CD4-positive, alpha-beta T cell (primary cell): ENCODE results near the gene TBCD. TPM values are rescaled to one million over a fixed set of nuclear protein-coding genes. Genes with fewer than 3 reads are reported as not detected.

Experiments
- ATAC-seq: fragments of 200-7000 bp; cut with Tn5 transposase; one replicate; pipeline ENCODE4 v1.10.0; 2022; ENCODE audit warnings: mild to moderate bottlenecking; ENCODE audit not compliant: poor library complexity
- CTCF ChIA-PET: fragments of 350-600 bp; sonication (Branson Sonifier 250); formaldehyde crosslinking; loops from one replicate; lab custom pipeline; 2021; ENCODE audit warnings: antibody characterized with exemption, inconsistent platforms; lab: Charles Lee
- POLR2A ChIA-PET: fragments of 350-600 bp; sonication (Branson Sonifier 250); formaldehyde crosslinking; loops from one replicate; lab custom pipeline; 2021; ENCODE audit warnings: antibody characterized with exemption, inconsistent platforms; lab: Charles Lee
- DNase-seq, 14 experiments: peaks; one replicate each; pipeline ENCODE4 v3.0.0-alpha.2; 2013 to 2020; ENCODE audit warnings: mixed read lengths in 2 of 14
- H3K27ac ChIP-seq, 2 donors: one replicate each; pipeline versions ENCODE4 v1.5.1 to v1.7.0; 2013; ENCODE audit warnings: low read length in 2 of 2, low read depth in 1 of 2, mild to moderate bottlenecking in 1 of 2
- H3K27me3 ChIP-seq, 2 experiments: 1 replicate in 1 of 2; 2 replicates in 1 of 2; pipeline versions ENCODE4 v1.6.1 to v1.7.0; 2013; ENCODE audit warnings: low read length in 2 of 2, control low read depth in 1 of 2, mild to moderate bottlenecking in 1 of 2, moderate library complexity in 1 of 2; ENCODE audit not compliant: insufficient read depth in 2 of 2, control insufficient read depth in 1 of 2
- H3K36me3 ChIP-seq: one replicate; pipeline ENCODE4 v1.6.1; 2013; ENCODE audit warnings: low read length, control low read depth; ENCODE audit not compliant: insufficient read depth
- H3K4me1 ChIP-seq: one replicate; pipeline ENCODE4 v1.6.1; 2013; ENCODE audit warnings: low read length, control low read depth; ENCODE audit not compliant: insufficient read depth
- H3K4me3 ChIP-seq: one replicate; pipeline ENCODE4 v1.5.1; 2013; ENCODE audit warnings: mild to moderate bottlenecking, low read length, moderate library complexity
- H3K9me3 ChIP-seq, 2 experiments: 1 replicate in 1 of 2; 2 replicates in 1 of 2; pipeline versions ENCODE4 v1.6.1 to v1.7.0; 2013; ENCODE audit warnings: low read length in 2 of 2, mild to moderate bottlenecking in 2 of 2, control low read depth in 1 of 2, moderate library complexity in 1 of 2; ENCODE audit not compliant: control insufficient read depth in 1 of 2, insufficient read depth in 1 of 2
- H3K27ac Mint-ChIP-seq: one replicate; pipeline ENCODE4 v1.8.0; 2020; ENCODE audit warnings: mixed read lengths
- H3K27me3 Mint-ChIP-seq: one replicate; pipeline ENCODE4 v1.8.0; 2021; ENCODE audit warnings: mixed read lengths
- H3K36me3 Mint-ChIP-seq: one replicate; pipeline ENCODE4 v1.8.0; 2021; ENCODE audit warnings: low read depth, mixed read lengths
- H3K4me1 Mint-ChIP-seq: one replicate; pipeline ENCODE4 v1.8.0; 2021; ENCODE audit warnings: low read depth, mixed read lengths
- H3K4me3 Mint-ChIP-seq: one replicate; pipeline ENCODE4 v1.8.0; 2020; ENCODE audit warnings: mild to moderate bottlenecking, mixed read lengths
- H3K9me3 Mint-ChIP-seq: one replicate; pipeline ENCODE4 v1.8.0; 2020; ENCODE audit warnings: mixed read lengths
- CTCF ChIP-seq: fragments of 200-600 bp; IDR thresholded peaks from one replicate; pipeline ENCODE4 v1.8.0; 2022; ENCODE audit warnings: antibody characterized with exemption, mild to moderate bottlenecking
- intact Hi-C, 2 experiments: fragments of 100-400 bp; cut with DNase I in 1 of 2; cut with micrococcal nuclease in 1 of 2; formaldehyde crosslinking; loops; one replicate each; pipeline versions ENCODE4 v1.15.1 to v1.9.0; 2023 to 2025; cut with DNase I, micrococcal nuclease
- total RNA-seq, 174 experiments: library from RNA in 2 of 174; stranded (reverse) in 2 of 174; gene quantifications; one replicate each; pipeline ENCODE4 v1.2.3 and lab custom pipeline; 2021 to 2026

Gene TBCD
- total RNA-seq, 2 experiments from 2014 or later: 74.6 to 80.3 TPM

DNA sequence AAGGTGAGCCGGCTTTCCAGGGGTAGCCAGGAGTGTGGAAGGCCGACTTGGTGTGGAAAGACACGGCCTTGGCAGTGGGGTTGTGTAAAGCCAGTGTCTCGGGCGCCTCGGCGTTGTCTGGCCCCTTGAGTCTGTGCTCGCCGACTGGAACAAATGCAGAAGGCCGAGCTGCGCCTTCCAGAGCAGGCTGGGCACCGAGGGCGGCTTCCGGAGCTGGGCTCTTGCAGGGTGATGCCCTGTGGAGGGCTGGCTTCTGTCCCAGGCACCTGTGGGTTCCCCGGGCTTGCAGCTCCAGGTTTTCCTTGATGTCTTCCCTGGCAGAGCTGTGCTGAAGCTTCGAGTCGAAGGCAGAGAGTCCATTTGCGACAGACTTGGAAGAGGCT lies 79.9 kb downstream of the TBCD start:
- CTCF ChIA-PET: no interaction called here

DNA sequence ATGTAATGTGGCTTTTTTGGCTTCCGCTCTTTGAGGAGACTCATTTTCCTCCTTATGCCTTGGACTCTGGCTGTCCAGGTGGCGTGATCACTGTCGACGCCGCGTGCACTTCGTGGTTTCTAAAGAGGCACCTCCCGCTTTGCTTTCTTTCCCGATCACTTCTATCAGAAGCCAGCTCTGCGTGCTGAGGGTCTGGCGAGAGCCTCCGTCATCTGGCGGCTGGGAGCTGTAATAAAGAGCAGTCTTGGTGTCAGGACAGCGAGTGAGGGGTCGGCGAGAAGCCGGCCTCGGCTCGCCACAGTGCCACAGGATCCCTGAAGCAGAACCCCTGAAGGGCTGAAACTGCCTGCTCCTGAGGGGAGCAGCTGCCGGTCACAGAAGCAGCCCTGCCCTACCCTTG lies 80.5 kb downstream of the TBCD start:
- no peak overlapping the region for H3K4me3 ChIP-seq
- CTCF ChIA-PET: no interaction called here
- H3K9me3 ChIP-seq: no peaks in the 10 kb centered on the region
- no peaks in the 10 kb centered on the region for H3K27me3 Mint-ChIP-seq
- no peak for DNase-seq
- H3K27ac Mint-ChIP-seq: no peak overlapping the region
- no peak for TF ChIP-seq CTCF
- peaks cover 23% of the 10 kb centered on the region for H3K36me3 ChIP-seq
- no peak for ATAC-seq
- no peak overlapping the region for H3K4me3 Mint-ChIP-seq
- intact Hi-C loops: no loop called here
- H3K36me3 Mint-ChIP-seq: peaks cover 19% of the 10 kb centered on the region
- no peaks in the 10 kb centered on the region for H3K9me3 Mint-ChIP-seq
- no peaks in the 10 kb centered on the region for H3K4me1 Mint-ChIP-seq
- POLR2A ChIA-PET: no interaction called here
- no peaks in the 10 kb centered on the region for H3K27me3 ChIP-seq
- no peaks in the 10 kb centered on the region for H3K4me1 ChIP-seq
- H3K27ac ChIP-seq: no peak overlapping the region

More for the DNA sequence above, 79.9 kb downstream of the TBCD start:
- H3K27ac ChIP-seq: no peak overlapping the region
- no peaks in the 10 kb centered on the region for H3K4me1 Mint-ChIP-seq
- no peak overlapping the region for H3K4me3 ChIP-seq
- no peak overlapping the region for H3K27ac Mint-ChIP-seq
- ATAC-seq (no peak), DNase-seq (no peak)
- no peak overlapping the region for H3K4me3 Mint-ChIP-seq
- POLR2A ChIA-PET: no interaction called here
- peaks cover 23% of the 10 kb centered on the region for H3K36me3 ChIP-seq
- intact Hi-C loops: no loop called here
- no peaks in the 10 kb centered on the region for H3K27me3 ChIP-seq
- no peaks in the 10 kb centered on the region for H3K9me3 ChIP-seq
- H3K36me3 Mint-ChIP-seq: peaks cover 19% of the 10 kb centered on the region
- TF ChIP-seq CTCF: no peak
- H3K9me3 Mint-ChIP-seq: no peaks in the 10 kb centered on the region
- no peaks in the 10 kb centered on the region for H3K27me3 Mint-ChIP-seq
- peaks cover 3% of the 10 kb centered on the region for H3K4me1 ChIP-seq

DNA sequence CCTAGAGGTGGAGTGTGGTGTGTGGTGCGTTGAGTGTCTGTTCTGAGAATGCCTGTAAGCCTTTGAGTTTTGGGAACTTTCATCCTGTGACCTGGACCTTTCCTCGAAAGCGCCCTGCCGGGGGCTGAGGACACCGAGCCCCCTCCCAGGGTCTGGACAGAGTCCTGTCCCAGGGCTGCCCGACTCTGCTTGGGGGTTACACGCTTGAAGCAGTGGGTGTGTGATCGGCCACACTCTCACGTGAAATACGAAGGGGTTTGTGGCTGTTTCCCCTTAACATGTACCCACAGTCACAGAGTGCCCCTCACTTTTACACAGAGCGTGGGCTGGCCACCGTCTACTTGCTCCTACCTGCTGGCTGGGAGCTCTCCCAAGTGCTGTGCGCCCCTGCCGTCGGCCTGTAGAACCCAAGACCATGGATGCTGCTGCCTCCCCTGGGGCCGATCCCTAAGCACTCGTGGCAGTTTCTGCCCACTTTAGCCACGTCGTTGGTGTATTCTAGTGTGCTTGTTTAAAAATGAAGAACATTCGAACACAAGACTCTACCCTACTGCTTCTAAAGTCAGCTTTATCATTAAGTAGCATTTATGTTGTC lies 81.1 kb downstream of the TBCD start:
- TF ChIP-seq CTCF: no peak
- Histone ChIP-seq H3K27me3 (no peaks in the 10 kb centered on the region), H3K4me3 (no peak overlapping the region), H3K9me3 (no peaks in the 10 kb centered on the region), H3K27ac (no peak overlapping the region), H3K4me1 (no peaks in the 10 kb centered on the region), H3K36me3 (peaks cover 19% of the 10 kb centered on the region)
- Mint-ChIP-seq H3K4me3 (no peak overlapping the region), H3K9me3 (no peaks in the 10 kb centered on the region), H3K4me1 (no peaks in the 10 kb centered on the region), H3K36me3 (peaks cover 23% of the 10 kb centered on the region), H3K27ac (no peak overlapping the region), H3K27me3 (no peaks in the 10 kb centered on the region)
- no peak for DNase-seq
- ChIA-PET CTCF (no interaction called here), POLR2A (no interaction called here)
- no peak for ATAC-seq
- intact Hi-C loops: no loop called here
